Hematopoietic multipotent progenitor cell treated with erythropoietin and hydrocortisone succinate and interleukin-3 and kit ligand, for 8 days (in vitro differentiated cells): ENCODE measurements around the gene ADCY2.

ENCODE experiments used
- DNase-seq: peaks from one replicate; pipeline ENCODE4 v3.0.0-alpha.2; 2015

The ADCY2 gene

GRCh38 chr5:7445831-7446230 is 49.9 kb downstream of the ADCY2 start:
- DNase-seq: no peak

GRCh38 chr5:7446913-7447312 is 51.0 kb downstream of the ADCY2 start:
- no peak for DNase-seq

GRCh38 chr5:7453947-7454346 is 58.0 kb downstream of the ADCY2 start:
- DNase-seq: no peak

- DNase-seq: no peak
These were observed 60.3 kb downstream of the ADCY2 start for GRCh38 chr5:7456206-7456605.

- DNase-seq: no peak
These were observed 65.4 kb downstream of the ADCY2 start for GRCh38 chr5:7461371-7461770.

GRCh38 chr5:7462758-7463157 is 66.8 kb downstream of the ADCY2 start:
- no peak for DNase-seq

- no peak for DNase-seq
These were observed 68.2 kb downstream of the ADCY2 start for GRCh38 chr5:7464182-7464581.

- DNase-seq: no peak
These were observed 71.2 kb downstream of the ADCY2 start for GRCh38 chr5:7467179-7467578.

GRCh38 chr5:7468742-7469141 is 72.8 kb downstream of the ADCY2 start:
- DNase-seq: no peak

GRCh38 chr5:7471710-7472109 is 75.8 kb downstream of the ADCY2 start:
- DNase-seq: no peak

GRCh38 chr5:7473115-7473514 is 77.2 kb downstream of the ADCY2 start:
- no peak for DNase-seq

GRCh38 chr5:7473668-7474215 is 77.8 kb downstream of the ADCY2 start:
- no peak for DNase-seq

- no peak for DNase-seq
These were observed 79.0 kb downstream of the ADCY2 start for GRCh38 chr5:7474821-7475403.

GRCh38 chr5:7478459-7478858 is 82.5 kb downstream of the ADCY2 start:
- no peak for DNase-seq

GRCh38 chr5:7488734-7489133 is 92.8 kb downstream of the ADCY2 start:
- no peak for DNase-seq

- DNase-seq: no peak
These were observed 96.4 kb downstream of the ADCY2 start for GRCh38 chr5:7492371-7492770.

GRCh38 chr5:7493081-7493480 is 97.1 kb downstream of the ADCY2 start:
- no peak for DNase-seq

GRCh38 chr5:7493622-7494021 is 97.7 kb downstream of the ADCY2 start:
- no peak for DNase-seq

GRCh38 chr5:7494481-7495130 is 98.7 kb downstream of the ADCY2 start:
- DNase-seq: no peak

- no peak for DNase-seq
These were observed 99.2 kb downstream of the ADCY2 start for GRCh38 chr5:7495131-7495517.

GRCh38 chr5:7500256-7500655 is 104.3 kb downstream of the ADCY2 start:
- no peak for DNase-seq

- DNase-seq: no peak
These were observed 105.1 kb downstream of the ADCY2 start for GRCh38 chr5:7501061-7501460.

- no peak for DNase-seq
These were observed 107.6 kb downstream of the ADCY2 start for GRCh38 chr5:7503564-7503963.

GRCh38 chr5:7515284-7515914 is 119.5 kb downstream of the ADCY2 start:
- no peak for DNase-seq
